Renal cortex interstitium (tissue), 11 donors: ENCODE measurements around the gene FHOD3. TPM values are rescaled to one million over a fixed set of nuclear protein-coding genes. Genes with fewer than 3 reads are reported as not detected.

Experiments
- DNase-seq, 11 donors: peaks; one replicate each; pipeline ENCODE4 v3.0.0-alpha.2; 2013; ENCODE audit warnings: low read depth in 9 of 11, low spot score in 4 of 11; ENCODE audit errors: extremely low read depth in 1 of 11
- polyA plus RNA-seq, 3 donors: library from polyadenylated mRNA; unstranded; fragments of 120-200 nt; gene quantifications; one replicate each; pipeline ENCODE4 v1.2.1, GENCODE V29; 2013; ENCODE audit not compliant: insufficient read length in 3 of 3

The FHOD3 gene
- polyA plus RNA-seq, 3 donors: 35.3 to 48.8 (median 40.1) TPM

DNA sequence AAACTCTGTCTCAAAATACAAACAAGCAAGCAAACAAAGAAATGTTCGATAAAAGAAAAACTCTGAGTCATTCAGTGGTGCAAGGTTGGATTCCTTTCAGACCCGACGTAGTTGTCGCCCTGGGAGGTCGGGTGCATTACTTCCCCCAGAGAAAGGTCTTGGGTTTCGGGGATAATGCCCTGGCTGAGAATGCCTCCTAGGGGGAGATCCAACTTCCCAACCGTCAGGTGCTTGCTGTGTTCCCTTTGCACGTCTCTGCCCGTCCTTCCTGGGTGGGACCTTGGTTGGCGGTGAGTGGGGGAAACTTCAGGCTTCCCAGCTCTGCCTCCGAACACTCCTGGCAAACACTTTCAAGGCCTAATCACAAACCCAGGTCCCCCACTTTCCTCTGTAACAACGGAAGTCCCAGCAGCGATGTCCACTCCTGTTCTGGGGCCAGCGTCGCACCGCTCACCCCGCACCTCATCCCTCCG is 530.7 kb downstream of the FHOD3 start:
- DNase-seq: peak in 8 of 11 donors; percentile 14 to 58 (median 22)

- DNase-seq: peak; percentile 47 to 79 (median 69)
Measured at GRCh38 chr18:36828630-36829361, 531.3 kb downstream of the FHOD3 start, which contains the start of the genes KIAA1328 and TPGS2. Gene KIAA1328 (plus strand): TSS chr18:36829127. CDS start chr18:36829139, 12 bp downstream. Gene TPGS2 (minus strand): TSS chr18:36829002. CDS start chr18:36828767, 235 bp downstream.

Other genes with a start within 250 kb of the FHOD3 start
- 10 to 100 TPM; 61.3 to 72.3 (median 69.9) TPM for gene RPRD1A, start 230.2 kb upstream of the FHOD3 start, polyA plus RNA-seq
- gene SLC39A6, start 168.4 kb upstream of the FHOD3 start, polyA plus RNA-seq: 10 to 100 TPM; 72.8 to 83.8 (median 76.0) TPM
- 100 to 1,000 TPM in 2 of 3 donors, 10 to 100 TPM in 1; 83.7 to 140 (median 126) TPM for gene ELP2, start 167.8 kb upstream of the FHOD3 start, polyA plus RNA-seq
- 1 to 10 TPM in 1 of 3 donors, under 1 TPM in 2; 0.75 to 1.8 (median 0.92) TPM for gene MOCOS, start 110.2 kb upstream of the FHOD3 start, polyA plus RNA-seq